ENCODE results near the gene OPN3.

DNA sequence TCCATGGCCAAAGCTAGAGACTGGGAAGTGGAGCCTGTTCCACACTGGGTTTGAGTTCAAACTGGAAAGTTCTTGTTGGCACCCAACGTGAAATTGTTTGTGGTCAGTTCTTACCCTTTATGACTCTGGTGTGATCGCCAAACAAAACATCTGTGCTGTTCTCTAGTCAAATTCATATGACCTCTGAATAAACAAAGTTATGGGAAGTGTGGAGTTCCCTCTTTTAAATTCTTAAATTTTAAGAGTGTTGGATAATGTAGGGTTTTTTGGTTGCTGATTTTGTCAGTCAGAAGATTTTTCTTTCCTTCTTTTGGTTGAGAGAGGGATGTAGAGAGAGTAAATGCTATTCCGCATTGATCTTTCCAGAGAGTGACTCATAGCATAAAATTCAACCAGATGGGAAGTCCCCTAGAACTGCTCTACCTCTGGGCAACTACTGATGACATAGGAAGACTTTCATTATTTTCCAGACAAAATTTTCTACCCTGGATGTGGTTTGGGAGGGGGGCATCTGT lies 36.4 kb downstream of the OPN3 start:
- TF ChIP-seq CTCF (IDR thresholded peaks at IDR 0.05 in 4 of 5, conservative IDR thresholded peaks at IDR 0.05 in 1 of 5) (no peak), POLR2A (IDR thresholded peaks at IDR 0.05) (no peak)
